HuH-7 (cell line): ENCODE measurements around the gene CYP2W1.

ENCODE experiments used
- DNase-seq: peaks from one replicate; pipeline ENCODE4 v3.0.0; 2011; ENCODE audit warnings: low spot score

The CYP2W1 gene

DNA sequence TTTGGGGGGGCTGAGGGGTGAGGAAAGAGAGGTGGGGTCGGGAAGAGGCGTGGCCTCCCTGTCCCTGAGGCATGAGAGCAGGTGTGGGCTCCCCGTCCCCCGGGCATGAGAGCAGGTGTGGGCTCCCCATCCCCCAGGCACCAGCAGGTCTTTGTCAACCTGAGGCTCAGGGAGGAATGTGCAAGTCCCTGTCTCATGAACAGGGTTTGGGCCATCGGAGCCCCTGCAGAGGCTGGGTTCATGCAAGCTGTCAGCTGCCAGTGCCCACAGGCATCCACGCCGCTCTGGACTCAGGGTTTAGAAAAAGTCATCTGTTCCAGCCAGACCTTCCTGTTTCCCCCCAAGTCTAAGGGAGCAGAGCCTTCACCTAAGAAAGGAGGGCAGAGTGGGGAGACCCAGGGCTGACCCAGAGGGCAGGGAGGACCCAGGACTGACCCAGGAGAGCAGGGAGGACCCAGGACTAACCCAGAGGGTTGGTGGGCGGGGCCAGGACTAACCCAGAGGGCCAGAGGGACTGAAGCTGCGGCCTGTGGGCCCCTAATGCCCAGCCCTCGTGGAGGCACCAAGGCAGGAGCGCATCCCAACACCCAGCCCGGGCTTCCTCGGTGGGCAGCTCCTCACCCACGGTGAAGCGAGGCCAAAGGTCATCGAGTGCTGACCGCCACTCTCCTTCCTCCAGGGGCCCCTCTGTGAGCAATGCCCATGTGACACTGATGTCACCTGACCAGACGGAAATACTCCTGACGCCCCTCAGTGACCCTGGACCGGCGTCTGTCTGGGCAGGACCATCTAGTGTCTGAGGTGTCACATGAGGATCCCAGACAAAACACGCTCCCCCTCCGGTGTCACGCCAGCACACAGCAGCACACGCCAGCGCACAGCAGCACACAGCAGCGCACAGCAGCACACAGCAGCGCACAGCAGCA, 32.5 kb downstream of the CYP2W1 start:
- no peak for DNase-seq

DNA sequence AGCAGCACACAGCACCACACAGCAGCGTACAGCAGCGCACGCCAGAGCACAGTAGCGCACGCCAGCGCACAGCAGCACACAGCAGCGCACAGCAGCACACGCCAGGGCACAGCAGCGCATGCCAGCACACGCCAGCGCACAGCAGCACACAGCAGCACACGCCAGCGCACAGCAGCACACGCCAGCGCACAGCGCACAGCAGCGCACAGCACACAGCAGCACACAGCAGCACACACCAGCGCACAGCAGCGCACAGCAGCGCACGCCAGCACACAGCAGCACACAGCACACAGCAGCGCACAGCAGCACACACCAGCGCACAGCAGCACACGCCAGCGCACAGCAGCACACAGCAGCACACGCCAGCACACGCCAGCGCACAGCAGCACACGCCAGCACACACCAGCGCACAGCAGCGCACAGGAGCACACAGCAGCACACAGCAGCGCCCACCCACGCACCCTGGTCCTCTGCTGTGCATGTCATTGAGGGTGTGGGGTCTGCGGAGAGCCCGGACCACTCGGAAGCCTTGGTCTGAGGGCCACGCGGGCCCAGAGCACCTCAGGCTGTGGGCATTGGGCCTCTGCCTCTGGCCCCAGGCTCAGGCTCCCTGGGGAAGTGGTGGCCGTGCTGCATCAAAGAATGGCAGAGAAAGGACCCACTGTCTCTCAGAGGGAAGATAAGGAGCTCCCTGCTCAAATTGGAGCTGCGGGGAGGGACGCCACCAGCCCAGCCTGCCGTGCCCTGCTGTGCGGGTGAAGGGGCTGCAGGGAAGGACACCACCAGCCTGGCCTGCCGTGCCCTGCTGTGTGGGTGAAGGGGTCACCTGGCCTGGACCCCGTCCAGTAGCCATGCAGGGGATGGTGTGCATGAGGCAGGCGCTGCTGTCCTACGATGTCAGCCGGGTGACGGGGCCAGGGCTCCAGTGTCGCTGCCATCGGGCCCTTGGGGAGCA, 33.9 kb downstream of the CYP2W1 start:
- DNase-seq = no peak

DNA sequence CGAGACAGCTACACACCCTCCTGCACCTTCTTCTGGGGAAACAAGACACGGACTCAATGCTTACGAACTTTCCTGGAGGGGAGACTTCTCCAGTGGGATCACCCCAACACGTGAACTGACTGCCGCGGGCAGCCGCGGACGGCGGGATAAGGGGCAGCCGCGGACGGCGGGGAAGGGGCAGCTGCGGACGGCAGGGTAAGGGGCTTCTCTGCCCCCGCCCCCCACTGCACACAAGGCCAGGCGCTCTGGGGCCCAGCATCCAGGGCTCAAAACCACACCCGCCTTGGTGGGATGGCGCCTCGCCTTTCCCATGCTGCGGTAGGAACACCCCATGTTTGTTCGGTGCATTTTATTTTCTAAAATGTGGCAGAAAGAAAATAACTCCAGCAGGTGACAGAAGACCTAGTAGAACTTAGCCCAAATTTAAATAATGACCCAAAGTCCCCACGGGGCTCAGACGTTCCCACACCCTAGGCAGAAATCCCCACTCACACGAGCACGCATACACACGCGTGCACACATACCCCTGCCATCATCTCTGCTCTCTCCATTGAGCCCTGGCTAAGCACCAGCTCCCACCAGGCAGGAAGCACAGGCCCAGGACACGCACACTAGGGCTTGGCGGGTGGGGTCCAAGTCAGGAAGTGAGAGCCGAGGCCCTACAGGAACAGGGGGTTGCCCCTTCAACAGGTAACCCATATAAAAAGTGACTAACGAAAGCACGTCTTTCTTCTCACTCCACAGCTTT, 34.8 kb downstream of the CYP2W1 start:
- no peak for DNase-seq

DNA sequence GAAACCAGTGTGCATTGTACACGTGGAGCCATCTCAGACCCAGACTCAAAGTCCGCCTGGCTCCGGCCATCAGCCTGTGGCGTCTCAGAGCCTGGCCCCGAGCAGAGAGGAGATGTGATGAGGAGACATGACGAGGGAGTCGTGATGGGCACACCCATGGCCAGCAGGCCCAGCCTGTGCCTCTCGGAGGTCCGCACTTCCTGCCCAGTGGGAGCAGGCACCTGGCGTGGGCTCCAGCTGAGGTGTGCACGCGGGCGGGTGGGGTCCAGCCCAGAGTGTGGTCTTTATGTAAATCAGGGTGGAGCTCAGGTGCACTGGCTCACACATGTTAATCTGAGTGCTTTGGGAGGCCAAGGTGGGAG, 35.3 kb downstream of the CYP2W1 start:
- no peak for DNase-seq

DNA sequence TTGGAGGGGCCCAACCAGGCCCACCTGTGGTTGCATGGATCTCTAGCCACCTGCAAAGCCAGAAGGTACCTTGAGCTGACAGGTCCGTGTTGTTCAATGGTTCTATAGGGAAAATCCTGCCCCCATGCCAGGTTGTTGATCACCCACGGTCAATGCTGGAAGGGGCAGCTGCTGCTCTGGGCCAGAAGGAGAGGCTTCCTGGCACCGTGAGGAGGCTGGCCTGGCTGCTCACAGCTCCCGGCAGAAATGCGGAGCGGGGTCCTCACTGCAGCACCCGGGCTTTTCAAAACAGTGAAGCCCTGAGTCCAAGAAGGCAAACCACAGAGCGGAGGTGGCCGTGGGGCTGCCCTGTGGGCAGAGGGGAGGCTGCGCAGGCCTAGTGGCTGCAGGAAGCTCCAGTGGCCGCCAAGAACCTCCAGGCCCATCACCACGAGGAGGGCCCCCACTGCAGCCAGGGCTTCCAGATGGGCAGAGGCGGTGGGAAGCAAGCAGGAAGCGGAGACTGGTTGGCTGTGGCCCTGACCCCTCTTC, 36.3 kb downstream of the CYP2W1 start:
- DNase-seq = no peak

DNA sequence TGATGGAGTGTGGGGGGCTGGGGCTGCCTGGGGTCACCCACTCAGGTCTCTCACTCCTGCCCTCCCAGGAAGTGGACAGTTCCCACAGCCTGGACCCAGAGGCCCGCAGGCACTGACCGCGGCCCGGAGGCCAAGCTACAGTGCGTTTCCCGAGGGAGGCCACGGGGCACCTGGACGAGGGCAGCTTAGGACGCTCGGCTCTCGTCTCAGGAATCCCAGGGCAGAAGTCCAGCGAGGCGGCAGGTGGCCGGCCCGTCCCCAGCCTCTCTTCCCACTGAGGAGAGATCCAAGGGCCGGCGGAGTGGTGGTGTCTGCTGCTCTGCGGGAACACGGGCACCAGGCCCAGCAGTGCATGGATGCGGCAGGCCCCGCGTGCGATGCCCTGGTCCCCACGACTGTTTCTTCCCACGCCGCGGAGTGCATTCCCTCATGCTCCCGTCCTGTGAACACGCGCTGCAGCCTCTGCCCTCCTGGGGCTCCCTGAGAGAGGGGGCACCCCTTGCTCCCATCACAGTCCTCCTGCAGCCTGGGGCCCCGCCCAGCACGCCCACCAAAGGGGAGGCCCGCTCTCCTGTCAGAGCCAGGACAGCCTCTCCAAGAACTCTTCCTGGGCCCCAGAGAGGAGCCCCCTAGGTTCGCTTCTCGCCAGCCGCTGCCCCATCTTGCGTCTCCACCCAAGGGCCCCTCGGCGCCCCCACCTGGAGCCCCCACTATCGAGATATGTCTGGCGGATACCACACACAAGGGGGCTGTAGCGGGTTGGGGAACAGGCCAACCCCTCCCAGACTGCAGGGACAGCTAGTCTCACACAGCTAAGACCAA, 37.0 kb downstream of the CYP2W1 start:
- DNase-seq = no peak

DNA sequence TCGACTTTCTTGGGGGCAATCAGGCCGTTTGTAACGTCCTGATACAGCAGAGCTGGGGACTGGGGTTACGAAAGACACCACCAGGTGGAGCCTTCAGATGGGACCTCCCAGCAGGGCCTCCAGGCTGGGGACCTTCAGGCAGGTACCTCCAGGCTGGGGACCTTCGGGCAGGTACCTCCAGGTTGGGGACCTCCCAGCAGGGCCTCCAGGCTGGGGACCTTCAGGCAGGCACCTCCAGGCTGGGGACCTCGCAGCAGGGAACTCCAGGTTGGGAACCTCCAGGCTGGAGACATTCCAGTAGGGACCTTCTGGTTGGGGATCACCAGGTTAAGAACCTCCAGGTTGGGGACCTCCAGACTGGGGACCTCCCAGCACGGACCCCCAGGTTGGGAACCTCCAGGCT, 37.9 kb downstream of the CYP2W1 start:
- no peak for DNase-seq

DNA sequence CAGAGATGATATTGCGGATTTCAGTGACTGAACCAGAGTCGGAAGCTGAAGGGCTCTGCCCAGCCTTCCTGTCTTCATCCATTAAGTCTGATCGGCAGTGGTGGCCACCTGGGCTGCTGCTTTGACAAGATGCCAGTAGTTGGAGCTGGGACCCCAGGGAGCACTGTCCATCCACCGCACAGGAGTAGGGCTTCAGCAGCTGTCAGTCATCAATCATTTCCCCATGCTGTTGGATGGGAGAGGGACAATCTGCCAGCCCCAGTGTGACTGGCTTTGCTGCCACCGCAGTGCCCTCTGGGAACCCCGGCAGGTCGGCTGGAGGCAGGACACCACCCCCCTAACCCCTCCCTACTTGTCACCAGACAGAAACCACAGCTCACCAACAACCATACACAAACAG, 38.4 kb downstream of the CYP2W1 start:
- DNase-seq = no peak

DNA sequence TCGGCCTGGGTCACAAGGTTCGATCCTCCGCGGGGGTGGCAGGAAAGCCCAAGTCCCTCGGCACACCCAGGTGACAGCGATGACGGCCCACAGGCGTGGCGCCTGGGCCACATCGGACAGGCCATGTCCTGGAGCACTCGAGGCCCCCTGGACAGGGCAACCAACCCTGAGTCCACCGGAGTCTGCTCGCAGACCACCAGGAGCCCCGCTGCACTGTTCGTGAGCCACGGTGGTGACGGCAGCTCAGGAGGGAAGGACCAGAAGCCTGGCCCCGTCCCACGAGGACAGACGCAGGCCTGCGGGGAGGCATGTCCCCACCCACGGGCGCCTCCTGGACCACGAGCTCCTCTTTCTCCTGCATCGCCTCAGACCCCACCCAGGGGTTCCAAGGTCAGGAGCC, 39.0 kb downstream of the CYP2W1 start:
- DNase-seq = no peak

DNA sequence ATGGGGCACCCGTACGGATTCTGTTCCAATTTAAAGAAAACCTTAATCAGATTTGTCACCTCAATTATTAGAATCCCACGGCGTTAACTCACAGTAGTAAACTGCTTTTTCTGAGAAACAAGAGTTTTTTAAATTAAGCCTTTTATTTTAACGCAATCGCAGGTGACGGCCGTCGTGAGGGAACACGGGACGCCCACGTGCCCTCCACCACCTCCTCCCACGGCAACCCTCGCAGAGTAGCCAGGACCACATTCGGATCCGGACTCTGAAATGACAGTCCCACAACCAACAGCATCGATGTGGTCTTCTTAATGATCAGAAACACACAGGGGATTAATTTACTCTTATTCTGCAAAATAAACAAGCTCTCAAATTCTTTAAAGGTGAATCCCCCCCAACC, 39.4 kb downstream of the CYP2W1 start:
- no peak for DNase-seq

DNA sequence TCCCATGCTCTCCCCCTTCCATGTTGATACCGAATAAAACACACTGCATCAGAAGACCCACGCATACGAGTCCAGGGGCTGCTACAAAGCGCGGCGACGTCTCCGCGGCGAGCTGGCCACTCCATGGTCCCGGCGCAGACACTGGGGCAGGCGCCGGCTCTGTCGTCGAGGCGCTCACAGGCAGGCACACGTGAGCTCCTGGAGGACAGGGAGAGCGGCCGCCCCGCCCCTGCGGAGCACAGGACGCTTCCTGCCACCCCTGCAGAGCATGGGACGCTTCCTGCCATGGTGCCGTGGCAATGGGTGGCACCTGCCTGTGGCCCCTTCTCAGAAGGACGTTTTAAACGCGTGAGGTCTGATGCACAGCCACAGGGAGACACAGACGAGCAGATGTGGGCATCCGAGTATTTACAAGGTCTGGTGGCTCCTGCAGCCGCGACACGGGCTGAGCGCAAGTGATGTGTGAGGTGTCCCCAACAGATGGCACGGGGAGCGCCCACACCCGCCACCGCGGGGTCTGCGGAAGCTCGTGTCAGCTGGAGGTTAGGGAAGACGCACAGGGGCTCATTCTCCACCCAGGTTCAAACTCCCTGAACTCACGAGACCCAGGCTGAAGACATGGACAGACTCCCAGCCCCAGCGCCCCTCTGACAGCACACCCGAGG, 40.0 kb downstream of the CYP2W1 start:
- no peak for DNase-seq

DNA sequence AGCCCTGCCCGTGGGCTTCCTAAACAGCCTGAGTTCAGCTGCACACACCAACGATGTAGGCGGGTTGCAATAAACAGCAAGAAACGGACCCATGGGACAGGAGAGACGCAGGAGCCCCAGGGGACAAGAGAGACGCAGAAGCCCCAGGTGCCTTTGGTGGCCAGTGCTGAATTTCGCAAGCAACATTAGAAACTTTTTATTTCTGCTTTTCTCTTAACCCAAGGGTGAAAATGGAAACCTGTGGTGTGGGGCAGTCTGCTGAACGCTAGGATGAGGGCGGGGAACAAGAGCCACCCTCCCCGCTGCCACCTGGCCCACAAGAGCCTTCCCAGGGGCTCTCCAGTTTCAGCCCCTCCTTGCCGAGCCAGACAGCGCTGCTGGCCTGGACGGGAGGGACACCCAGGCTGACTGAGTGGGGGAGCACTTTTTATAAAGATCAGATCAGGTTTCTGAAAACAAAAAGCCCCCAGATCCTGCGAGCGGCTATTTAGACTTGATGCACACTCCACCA, 41.4 kb downstream of the CYP2W1 start:
- DNase-seq = no peak

DNA sequence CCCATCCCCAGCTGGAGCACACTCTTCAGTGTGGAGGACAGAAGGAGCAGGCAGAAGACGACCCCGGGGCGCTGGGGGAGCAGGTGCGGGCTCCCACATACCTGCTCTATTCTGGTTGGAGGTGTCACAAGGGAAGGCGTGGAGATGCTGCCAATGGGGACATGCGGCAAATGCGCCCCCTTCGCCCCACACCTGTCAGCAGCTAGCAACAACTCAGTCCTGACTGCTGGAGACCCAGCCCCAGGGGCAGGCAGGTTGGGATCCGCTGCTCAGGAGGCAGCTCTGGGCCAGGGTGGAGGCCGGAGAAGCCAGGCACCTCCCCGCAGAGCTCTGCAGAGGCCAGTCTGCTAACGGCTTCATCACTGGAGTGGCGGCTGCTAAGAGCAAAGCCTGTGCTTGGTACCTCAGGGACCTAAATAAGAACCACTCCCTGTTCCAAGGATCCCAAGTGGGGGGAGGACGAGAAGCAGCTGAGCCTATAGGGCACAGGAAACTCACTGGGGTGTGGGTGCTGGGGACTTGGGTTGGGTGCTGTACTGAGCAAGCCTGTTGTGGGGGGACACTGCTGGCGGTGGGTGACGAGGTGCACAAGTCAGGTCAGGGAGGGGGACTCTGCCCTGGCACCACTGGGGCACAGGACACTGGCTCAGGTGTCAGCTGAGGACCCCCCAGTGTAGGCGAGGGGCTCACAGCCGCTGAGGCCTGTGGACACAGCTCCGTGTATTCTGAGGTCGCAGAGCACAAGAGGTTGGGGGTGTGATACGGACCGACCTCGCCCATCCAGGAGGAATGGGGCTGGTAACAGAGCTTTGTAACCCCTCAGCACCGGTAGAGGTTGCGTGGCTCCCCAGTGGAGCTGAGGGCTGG, 42.1 kb downstream of the CYP2W1 start:
- no peak for DNase-seq

DNA sequence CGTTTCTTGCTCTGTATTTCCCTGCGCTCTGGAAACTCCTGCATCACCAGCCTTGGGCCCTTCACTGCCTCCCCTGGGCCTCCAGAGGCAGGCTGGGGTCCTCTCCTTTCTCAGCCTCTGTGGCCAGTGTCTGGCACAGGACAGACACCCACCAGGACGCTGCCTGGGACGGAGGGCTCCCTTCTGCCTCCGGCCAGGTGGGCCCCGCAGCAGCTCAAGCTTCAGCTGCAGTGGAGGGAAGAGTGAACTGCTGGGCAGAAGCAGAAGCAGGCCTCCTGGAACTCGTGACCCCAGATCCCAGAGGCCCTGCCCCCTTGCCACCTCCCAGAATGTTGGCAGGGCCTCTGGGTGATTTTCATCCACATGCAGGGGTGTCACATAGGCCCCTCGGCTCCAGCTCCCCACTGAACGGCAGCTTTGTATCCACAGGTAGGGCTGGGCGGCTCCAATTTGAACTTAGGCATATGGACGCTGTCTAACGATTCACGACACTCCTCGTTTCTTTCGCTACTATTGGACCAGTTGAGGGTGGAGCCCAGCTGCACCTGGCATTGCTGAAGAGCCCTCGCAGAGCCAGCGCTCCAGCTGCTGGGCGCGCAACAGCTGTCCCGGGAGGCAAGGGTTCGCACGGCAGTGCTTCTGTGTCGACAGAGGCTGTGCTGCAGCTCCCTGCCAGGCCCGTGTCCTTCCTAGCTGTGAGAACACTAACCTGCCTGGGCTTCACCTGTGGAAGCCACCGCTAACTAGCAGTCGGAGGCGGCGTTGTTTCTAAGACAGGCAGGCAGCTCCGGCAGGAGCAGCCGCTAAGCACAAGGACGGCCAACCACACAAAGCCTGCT, 43.0 kb downstream of the CYP2W1 start:
- DNase-seq = no peak

DNA sequence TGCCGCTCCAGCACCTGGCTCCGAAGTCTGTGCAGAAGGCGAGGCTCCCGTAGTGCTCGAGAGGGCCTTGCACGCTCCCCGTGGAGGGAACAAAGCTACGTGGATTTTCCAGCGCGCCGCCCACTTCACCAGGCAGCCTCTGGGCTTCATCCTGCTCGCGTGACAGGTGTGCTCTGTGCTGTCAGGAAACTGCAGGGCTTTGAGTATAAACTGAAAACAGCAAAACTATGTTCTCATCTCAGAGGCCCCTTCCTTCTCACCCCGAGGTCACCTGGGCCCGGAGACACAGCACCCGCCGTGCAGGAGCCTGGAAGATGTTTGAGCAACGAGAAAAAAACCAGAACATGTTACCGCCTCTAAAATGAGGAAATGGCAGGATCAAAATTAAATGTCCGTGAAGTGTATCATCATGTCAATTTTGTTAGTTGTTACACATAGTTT, 43.8 kb downstream of the CYP2W1 start:
- no peak for DNase-seq

DNA sequence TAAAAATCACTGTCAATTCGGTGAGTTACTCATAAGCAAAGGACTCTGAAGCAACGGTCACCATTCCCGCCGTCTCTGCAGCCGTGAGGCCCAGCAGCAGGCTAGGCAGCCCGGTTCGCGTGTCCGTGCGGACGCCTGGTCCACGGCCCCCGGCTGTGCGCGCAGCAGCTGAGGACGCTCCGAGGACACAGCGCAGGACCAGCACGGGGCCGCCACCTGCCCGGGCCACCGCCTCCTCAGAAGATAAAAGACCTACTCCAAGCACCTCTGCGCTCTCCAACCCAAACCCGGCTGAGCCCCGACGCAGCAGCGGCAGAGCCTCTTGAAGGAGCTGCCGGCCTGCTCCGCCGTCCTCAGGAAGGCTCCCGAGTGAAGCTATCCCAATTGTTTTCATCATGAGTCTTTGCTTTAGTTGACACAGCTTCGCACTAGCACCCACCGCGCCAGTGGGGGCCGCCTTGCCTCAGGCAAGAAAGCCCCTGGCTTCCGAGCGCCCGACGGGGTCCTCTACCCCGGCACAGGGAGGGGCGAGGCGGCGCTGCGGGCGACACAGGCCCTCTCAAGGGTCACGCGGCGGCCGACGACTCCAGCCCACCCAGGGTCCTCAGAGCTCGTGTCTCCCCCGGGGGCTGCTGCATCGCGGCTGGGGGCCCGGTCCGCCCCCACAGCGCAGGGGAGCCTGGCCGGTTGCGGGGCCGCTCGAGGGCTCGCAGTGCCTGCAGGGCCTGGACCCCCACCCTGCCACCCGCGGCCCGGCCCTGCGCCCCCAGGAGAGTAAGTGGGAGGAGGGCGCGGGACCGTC, 44.5 kb downstream of the CYP2W1 start:
- DNase-seq = no peak

DNA sequence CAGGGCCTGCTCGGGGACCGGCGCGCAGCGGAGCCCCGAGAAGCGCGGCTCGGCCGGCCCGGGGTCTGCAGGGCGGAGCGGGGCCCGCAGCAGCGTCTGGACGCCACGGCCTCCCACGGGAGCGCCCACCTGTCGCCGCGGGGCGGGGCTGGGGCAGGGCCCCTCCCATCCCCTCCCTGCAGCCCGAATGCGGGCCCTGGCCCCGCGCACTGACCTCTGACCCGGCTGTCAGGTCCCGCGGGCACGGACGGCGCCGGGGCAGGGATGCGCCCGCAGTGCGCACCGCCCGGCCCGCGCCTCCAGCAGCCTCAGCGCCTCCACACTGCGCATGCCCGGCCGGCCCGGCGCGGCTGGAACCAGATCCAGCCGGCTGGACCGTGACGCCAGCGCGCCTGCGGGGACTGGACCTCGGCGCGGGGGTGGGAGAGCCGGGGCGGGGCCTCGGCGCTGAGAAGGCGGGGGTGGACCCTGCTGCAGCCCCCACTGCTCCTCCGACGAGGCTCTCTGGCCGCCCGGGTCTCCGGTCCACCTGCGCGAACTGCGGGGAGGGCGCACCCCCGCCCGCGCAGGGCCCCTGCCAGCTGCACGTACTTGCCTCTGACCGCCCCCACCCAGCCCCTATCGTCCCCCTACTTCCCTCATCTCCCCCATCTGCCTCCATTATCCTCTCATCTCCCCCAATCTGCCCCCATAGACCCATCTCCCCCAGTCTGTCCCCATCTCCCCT, 45.2 kb downstream of the CYP2W1 start:
- peak; percentile 99 for DNase-seq
